HG02973 (cell line): ENCODE measurements around the gene TMEM106C.

ENCODE experiments used
- ATAC-seq: cut with Tn5 transposase; IDR thresholded peaks from one replicate; pipeline ENCODE4 v1.9.1; 2021; ENCODE audit warnings: moderate library complexity; ENCODE audit not compliant: unreplicated experiment

TMEM106C gene

GRCh38 chr12:47979166-47979565 is 15.8 kb downstream of the TMEM106C start:
- ATAC-seq = no peak

- no peak for ATAC-seq
Measured at GRCh38 chr12:47979686-47980085, 16.3 kb downstream of the TMEM106C start.

GRCh38 chr12:47980197-47980596 is 16.8 kb downstream of the TMEM106C start:
- no peak for ATAC-seq

- ATAC-seq = no peak
Measured at GRCh38 chr12:47980779-47981495, 17.5 kb downstream of the TMEM106C start.

GRCh38 chr12:47981496-47982260 is 18.3 kb downstream of the TMEM106C start:
- no peak for ATAC-seq

GRCh38 chr12:47982311-47982710 is 18.9 kb downstream of the TMEM106C start:
- ATAC-seq = no peak

GRCh38 chr12:47982770-47983169 is 19.4 kb downstream of the TMEM106C start:
- ATAC-seq = no peak

GRCh38 chr12:47983541-47984115 is 20.2 kb downstream of the TMEM106C start:
- ATAC-seq = no peak

GRCh38 chr12:47984331-47984801 is 21.0 kb downstream of the TMEM106C start:
- ATAC-seq = no peak

GRCh38 chr12:47985596-47986290 is 22.3 kb downstream of the TMEM106C start:
- ATAC-seq = no peak

- ATAC-seq = no peak
Measured at GRCh38 chr12:47986291-47986660, 22.9 kb downstream of the TMEM106C start.

- no peak for ATAC-seq
Measured at GRCh38 chr12:47986832-47987231, 23.4 kb downstream of the TMEM106C start.

- ATAC-seq = no peak
Measured at GRCh38 chr12:47987411-47988072, 24.1 kb downstream of the TMEM106C start.

GRCh38 chr12:47988073-47989022 is 25.0 kb downstream of the TMEM106C start:
- no peak for ATAC-seq

GRCh38 chr12:47989023-47989417 is 25.6 kb downstream of the TMEM106C start:
- ATAC-seq = no peak

- no peak for ATAC-seq
Measured at GRCh38 chr12:47989666-47990065, 26.3 kb downstream of the TMEM106C start.

GRCh38 chr12:47990351-47991105 is 27.1 kb downstream of the TMEM106C start:
- peak; percentile 89 for ATAC-seq

GRCh38 chr12:47991106-47992061 is 28.0 kb downstream of the TMEM106C start:
- no peak for ATAC-seq
